K562 (cell line): Measurements from ENCODE around the gene LTBP2. TPM values are rescaled to one million over a fixed set of nuclear protein-coding genes. Genes with fewer than 3 reads are reported as not detected.

Source experiments
- ATF1 ChIP-seq, 2 experiments: fragments of 450-650 bp in 1 of 2; IDR thresholded peaks; 2 replicates each; pipeline ENCODE4 v1.6.1; 2016; ENCODE audit warnings: missing compliant biosample characterization in 1 of 2, missing genetic modification characterization in 1 of 2
- ELK1 ChIP-seq: sonication (generic); formaldehyde crosslinking; IDR thresholded peaks from 2 replicates; pipeline ENCODE4 v1.8.1; 2022; ENCODE audit warnings: missing genetic modification reagents
- ETV1 ChIP-seq: fragments of 450-650 bp; conservative IDR thresholded peaks from 2 replicates; pipeline ENCODE4 v1.6.1; 2016; ENCODE audit warnings: missing genetic modification characterization, control low read depth, low read depth, missing compliant biosample characterization
- LEF1 ChIP-seq: fragments of 450-650 bp; IDR thresholded peaks from 2 replicates; pipeline ENCODE4 v1.6.1; 2016; ENCODE audit warnings: mild to moderate bottlenecking
- MAZ ChIP-seq, 2 experiments: fragments of 450-650 bp in 1 of 2; sonication (generic) in 1 of 2; formaldehyde crosslinking; IDR thresholded peaks in 1 of 2; conservative IDR thresholded peaks in 1 of 2; 2 replicates each; pipeline versions ENCODE4 v1.4.0 to v1.5.0; 2020; ENCODE audit warnings: mild to moderate bottlenecking in 1 of 2, missing genetic modification reagents in 1 of 2
- MED1 ChIP-seq: sonication (generic); formaldehyde crosslinking; IDR thresholded peaks from 2 replicates; pipeline ENCODE4 v1.8.1; 2023; ENCODE audit warnings: missing genetic modification reagents, borderline replicate concordance
- MTA3 ChIP-seq: fragments of 450-650 bp; formaldehyde crosslinking; IDR thresholded peaks from 2 replicates; pipeline ENCODE4 v1.6.1; 2017; ENCODE audit warnings: mild to moderate bottlenecking, borderline replicate concordance
- MTF1 ChIP-seq: fragments of 250-450 bp; sonication (Bioruptor Pico); IDR thresholded peaks from 2 replicates; pipeline ENCODE4 v1.9.0; 2021; ENCODE audit warnings: moderate library complexity, mild to moderate bottlenecking, inconsistent platforms, borderline replicate concordance
- PRDM10 ChIP-seq: fragments of 450-650 bp; IDR thresholded peaks from 2 replicates; pipeline ENCODE4 v1.6.1; 2018; ENCODE audit not compliant: partially characterized antibody
- PRPF4 ChIP-seq: fragments of 200-400 bp; formaldehyde crosslinking; IDR thresholded peaks from one replicate; pipeline ENCODE4 v1.6.1; 2017; ENCODE audit warnings: low read length, low read depth, mild to moderate bottlenecking; ENCODE audit not compliant: insufficient read depth, poor library complexity, severe bottlenecking
- RBM39 ChIP-seq: fragments of 200-400 bp; formaldehyde crosslinking; optimal IDR thresholded peaks from 2 replicates; pipeline ENCODE3; 2018; ENCODE audit warnings: low read depth, low read length
- SMARCA4 ChIP-seq: fragments of 450-650 bp; IDR thresholded peaks from 2 replicates; pipeline ENCODE4 v1.6.1; 2016
- SMARCB1 ChIP-seq: IDR thresholded peaks from 2 replicates; pipeline ENCODE4 v1.6.1; 2011; ENCODE audit warnings: improper control_type of control experiment, low read depth; ENCODE audit not compliant: insufficient read length
- TAL1 ChIP-seq: fragments of 450-650 bp; IDR thresholded peaks from 2 replicates; pipeline ENCODE4 v1.6.1; 2016; ENCODE audit warnings: mild to moderate bottlenecking
- THAP7 ChIP-seq: fragments of 250-450 bp; sonication (Bioruptor Pico); IDR thresholded peaks from 2 replicates; pipeline ENCODE4 v1.5.0; 2021
- ZHX1 ChIP-seq: fragments of 150-350 bp; conservative IDR thresholded peaks from 2 replicates; pipeline ENCODE4 v1.6.1; 2014; ENCODE audit warnings: low read length
- ZNF134 ChIP-seq: fragments of 250-450 bp; sonication (Bioruptor Pico); conservative IDR thresholded peaks from 2 replicates; pipeline ENCODE4 v1.4.0; 2020
- ZNF140 ChIP-seq: fragments of 250-450 bp; sonication (Bioruptor Pico); IDR thresholded peaks from 2 replicates; pipeline ENCODE4 v1.8.0; 2021; ENCODE audit warnings: moderate library complexity, mild to moderate bottlenecking, inconsistent platforms
- ZNF224 ChIP-seq: sonication (generic); formaldehyde crosslinking; IDR thresholded peaks from 2 replicates; pipeline ENCODE4 v1.8.0; 2022; ENCODE audit warnings: mild to moderate bottlenecking, missing genetic modification reagents
- ZNF76 ChIP-seq: fragments of 250-450 bp; sonication (Bioruptor Pico); IDR thresholded peaks from 2 replicates; pipeline ENCODE4 v1.4.0; 2020; ENCODE audit warnings: mild to moderate bottlenecking, moderate library complexity, borderline replicate concordance
- polyA plus RNA-seq, 8 experiments: library from polyadenylated mRNA; depleted of rRNA in 4 of 8; stranded (reverse) in 5 of 8; unstranded in 3 of 8; fragments of >200 nt; fragmentation: Nextera tagmentation in 2 of 8; fragmentation: Illumina TruSeq in 1 of 8; extraction: Ambion mirVana in 2 of 8; extraction: Trizol in 1 of 8; gene quantifications; 2 replicates each; pipeline versions ENCODE4 v1.2.1 to v1.2.3, GENCODE V29; 2011 to 2014; ENCODE audit warnings: inconsistent platforms in 1 of 8, missing spikeins in 1 of 8
- total RNA-seq, 7 experiments: library from RNA; depleted of rRNA in 6 of 7; stranded (reverse); fragments of >200 nt in 6 of 7; fragmentation: Illumina TruSeq in 2 of 7; extraction: Trizol in 2 of 7; gene quantifications; 2 replicates each; pipeline versions ENCODE4 v1.2.1 to v1.2.3, GENCODE V29; 2011 to 2021; ENCODE audit warnings: low replicate concordance in 1 of 7

The LTBP2 gene
- total and polyA plus RNA-seq, 9 of the 15 experiments (the other 6 are each of a cell fraction or from before 2014, with no cell fraction given): under 0.01 to 0.18 (median 0.03) TPM; not detected in 3

- TF ChIP-seq ZHX1 (no peak), ZNF134 (CRISPR knock-in tag) (no peak), MAZ (CRISPR knock-in tag; conservative IDR thresholded peaks at IDR 0.05 in 1 of 2, IDR thresholded peaks at IDR 0.05 in 1 of 2) (no peak), TAL1 (peak; percentile 56; the same call in 1 of the 2 replicates), ZNF140 (CRISPR knock-in tag) (no peak), SMARCA4 (no peak), ZNF76 (CRISPR knock-in tag) (no peak), ATF1 (CRISPR knock-in tag; IDR thresholded peaks at IDR 0.05) (no peak), ATF1 (tag; IDR thresholded peaks at IDR 0.05) (no peak), MTF1 (CRISPR knock-in tag) (no peak), RBM39 (no peak), SMARCB1 (no peak), THAP7 (no peak), ELK1 (no peak), ZNF224 (CRISPR knock-in tag) (no peak), MED1 (CRISPR knock-in tag) (no peak), PRPF4 (no peak), PRDM10 (peak; percentile 95), MTA3 (no peak), LEF1 (no peak), ETV1 (no peak)
Measured at GRCh38 chr14:74649167-74649566, 37.1 kb upstream of the LTBP2 start (continued).
